Cardiac ventricle fibroblast (primary cell): ENCODE results near the gene ZNF543. TPM values are rescaled to one million over a fixed set of nuclear protein-coding genes. Genes with fewer than 3 reads are reported as not detected.

Experiments
- total RNA-seq: library from RNA; depleted of rRNA; stranded (reverse); fragments of >200 nt; gene quantifications from 2 replicates; pipeline ENCODE4 v1.2.3, GENCODE V29; 2015

The ZNF543 gene
- total RNA-seq: 5.6 and 5.9 TPM in 2 replicates

GRCh38 chr19:57320180-57321084, at the start of gene ZNF543:
TSS of gene ZNF543 (plus strand) at chr19:57320472. CDS start at chr19:57320854, 382 bp downstream.

GRCh38 chr19:57280165-57280961, 39.9 kb upstream of the ZNF543 start, which contains the start of gene ZNF460:
TSS of gene ZNF460 (plus strand) at chr19:57280485. CDS start at chr19:57280807, 322 bp downstream.

GRCh38 chr19:57350877-57351805, 30.9 kb downstream of the ZNF543 start, which contains the start of gene ZNF304:
TSS of gene ZNF304 (plus strand) at chr19:57351271. CDS start at chr19:57351665, 394 bp downstream.

GRCh38 chr19:57362997-57363687, 42.9 kb downstream of the ZNF543 start, which contains the start of the genes TRAPPC2B and ZNF547:
TSS of gene TRAPPC2B (plus strand) at chr19:57363551. CDS start at chr19:57364834, 1,283 bp downstream.
TSS of gene ZNF547 (plus strand) at chr19:57363551. CDS start at chr19:57368556, 5,005 bp downstream.

Other genes with a start within 250 kb of the ZNF543 start
- gene USP29, start 200.5 kb upstream of the ZNF543 start, total RNA-seq: not detected in 2 replicates
- not detected in 2 replicates for gene ZIM3, start 175.3 kb upstream of the ZNF543 start, total RNA-seq
- not detected in 2 replicates for gene DUXA, start 153.0 kb upstream of the ZNF543 start, total RNA-seq
- 24.2 and 31.3 TPM in 2 replicates for gene ZNF264, start 129.0 kb upstream of the ZNF543 start, total RNA-seq
- 0.62 and 1.3 TPM in 2 replicates for gene AURKC, start 89.4 kb upstream of the ZNF543 start, total RNA-seq
- 14.4 and 14.5 TPM in 2 replicates for gene ZNF805, start 79.8 kb upstream of the ZNF543 start, total RNA-seq
- 43.2 and 46.7 TPM in 2 replicates for gene ZNF460, start 40.0 kb upstream of the ZNF543 start, total RNA-seq
- 5.7 and 7.4 TPM in 2 replicates for gene ZNF304, start 30.8 kb downstream of the ZNF543 start, total RNA-seq
- gene TRAPPC2B, start 43.1 kb downstream of the ZNF543 start, total RNA-seq: 10.2 and 20.4 TPM in 2 replicates
- 1.6 and 7.7 TPM in 2 replicates for gene ZNF547, start 43.1 kb downstream of the ZNF543 start, total RNA-seq
- gene ZNF548, start 69.4 kb downstream of the ZNF543 start, total RNA-seq: 13.2 and 16.8 TPM in 2 replicates
- gene ZNF17, start 90.7 kb downstream of the ZNF543 start, total RNA-seq: 4.2 and 5.2 TPM in 2 replicates
- 4.1 and 4.6 TPM in 2 replicates for gene ZNF749, start 114.9 kb downstream of the ZNF543 start, total RNA-seq
- gene VN1R1, start 136.7 kb downstream of the ZNF543 start, total RNA-seq: 0.29 and 1.1 TPM in 2 replicates
- 12.9 and 14.2 TPM in 2 replicates for gene ZNF772, start 157.1 kb downstream of the ZNF543 start, total RNA-seq
- gene ZNF419, start 167.3 kb downstream of the ZNF543 start, total RNA-seq: 8.7 and 16.9 TPM in 2 replicates
- gene ZNF773, start 179.5 kb downstream of the ZNF543 start, total RNA-seq: 11.2 and 16.2 TPM in 2 replicates
- gene ZNF549, start 206.9 kb downstream of the ZNF543 start, total RNA-seq: 2.5 and 5.0 TPM in 2 replicates
- gene ZNF550, start 239.4 kb downstream of the ZNF543 start, total RNA-seq: 6.6 and 9.3 TPM in 2 replicates